PFSK-1 (cell line): ENCODE data around the gene ABCF2.

Source experiments
- FOXP2 ChIP-seq: optimal IDR thresholded peaks from 2 replicates; pipeline ENCODE3; 2011; ENCODE audit warnings: borderline replicate concordance, control low read depth, inconsistent platforms; ENCODE audit not compliant: insufficient read depth; ENCODE audit errors: extremely low read length, extremely low read depth
- POLR2AphosphoS5 ChIP-seq: IDR thresholded peaks from 2 replicates; pipeline ENCODE4 v1.6.1; 2012; ENCODE audit warnings: low read depth, mild to moderate bottlenecking, control low read depth, low read length, moderate library complexity
- REST ChIP-seq, 2 experiments: IDR thresholded peaks; 2 replicates each; pipeline versions ENCODE4 v1.6.1 to v1.8.0; 2011 to 2012; ENCODE audit warnings: low read depth in 2 of 2, low read length in 2 of 2, control low read depth in 1 of 2, inconsistent platforms in 1 of 2, mild to moderate bottlenecking in 1 of 2, moderate library complexity in 1 of 2; ENCODE audit not compliant: insufficient read depth in 1 of 2
- SIN3A ChIP-seq: IDR thresholded peaks from 2 replicates; pipeline ENCODE4 v1.6.1; 2012; ENCODE audit warnings: mild to moderate bottlenecking, low read length, moderate library complexity, borderline replicate concordance; ENCODE audit not compliant: insufficient read depth
- TAF1 ChIP-seq: IDR thresholded peaks from 2 replicates; pipeline ENCODE4 v1.6.1; 2012; ENCODE audit warnings: low read length, control low read depth, borderline replicate concordance; ENCODE audit not compliant: insufficient read depth

GRCh38 chr7:151223728-151224127, 3.3 kb downstream of the ABCF2 start:
- no peak for TF ChIP-seq TAF1
- TF ChIP-seq POLR2AphosphoS5 = no peak
- no peak for TF ChIP-seq REST (IDR thresholded peaks at IDR 0.05; ENCODE audit: insufficient read depth in 1 of 2, low read depth in 2 of 2, low read length in 2 of 2)
- TF ChIP-seq SIN3A = no peak
- TF ChIP-seq FOXP2 = no peak
